ENCODE measurements around the gene C2CD4B.

- TF ChIP-seq CTCF (IDR thresholded peaks at IDR 0.05; ENCODE audit: poor library complexity) = no peak
- no peak for TF ChIP-seq EZH2phosphoT487 (IDR thresholded peaks at IDR 0.05; ENCODE audit: low read depth, severe bottlenecking, unreplicated experiment)
- no peak for TF ChIP-seq EZH2 (IDR thresholded peaks at IDR 0.05; ENCODE audit: borderline replicate concordance)
Observed at GRCh38 chr15:62138124-62138523, 27.0 kb downstream of the C2CD4B start.
